ENCODE results near the gene DISC1.

- TF ChIP-seq POLR2AphosphoS5 (IDR thresholded peaks at IDR 0.05; ENCODE audit: low read depth, low read length) = no peak
- no peak for TF ChIP-seq POLR2A (IDR thresholded peaks at IDR 0.05; ENCODE audit: low read depth, low read length)
- TF ChIP-seq TAF1 (IDR thresholded peaks at IDR 0.05; ENCODE audit: borderline replicate concordance, low read depth, low read length) = no peak
Observed at GRCh38 chr1:231750296-231750695, 123.7 kb downstream of the DISC1 start.

Data from GM12892 (cell line).